ENCODE measurements around the gene BCHE. TPM values are rescaled to one million over a fixed set of nuclear protein-coding genes. Genes with fewer than 3 reads are reported as not detected.

Gene BCHE
- polyA plus RNA-seq, 3 donors = not detected

GRCh38 chr3:165778891-165779290 is 58.3 kb downstream of the BCHE start:
- no peak for DNase-seq
- Histone ChIP-seq H3K9ac (ENCODE audit: insufficient read depth, low read length, poor library complexity, severe bottlenecking) (no peak overlapping the region), H3K4me1 (ENCODE audit: control insufficient read depth in 1 of 2, insufficient read depth in 2 of 2, low read length in 2 of 2) (no peaks in the 10 kb centered on the region), H3K27me3 (ENCODE audit: control insufficient read depth in 2 of 2, insufficient read depth in 2 of 2, low read length in 2 of 2) (no peaks in the 10 kb centered on the region), H3K79me2 (ENCODE audit: insufficient read depth, low read length) (no peaks in the 10 kb centered on the region), H3K4me3 (replicated peaks in 1 of 3; ENCODE audit: low read depth in 2 of 3, low read length in 3 of 3) (no peak overlapping the region), H2AFZ (ENCODE audit: insufficient read depth, low read depth, low read length, poor library complexity, severe bottlenecking) (no peak overlapping the region), H3K27ac (ENCODE audit: low read depth in 1 of 2, low read length in 2 of 2) (no peak overlapping the region), H3K4me2 (replicated peaks; ENCODE audit: extremely low read depth, low read length, poor library complexity, severe bottlenecking) (no peak overlapping the region), H3K9me3 (replicated peaks in 1 of 2; ENCODE audit: control insufficient read depth in 1 of 2, insufficient read depth in 1 of 2, low read length in 2 of 2) (peaks cover 0 to 3% of the 10 kb centered on the region in 2 donors), H3K36me3 (replicated peaks in 1 of 2; ENCODE audit: control insufficient read depth in 1 of 2, insufficient read depth in 2 of 2, low read length in 2 of 2) (no peaks in the 10 kb centered on the region), H4K20me1 (ENCODE audit: insufficient read depth, low read length) (no peaks in the 10 kb centered on the region)
- Mint-ChIP-seq H3K27me3 (ENCODE audit: low read depth in 3 of 3) (no peaks in the 10 kb centered on the region), H3K36me3 (no peaks in the 10 kb centered on the region), H3K9me3 (peaks cover 0 to 7% (median 2%) of the 10 kb centered on the region in 7 donors), H3K4me3 (no peak overlapping the region), H3K27ac (no peak overlapping the region), H3K4me1 (no peaks in the 10 kb centered on the region)
- no CpG with 5 or more reads among the region's 2 CpGs for whole genome bisulfite sequencing (ENCODE audit: insufficient coverage)
- intact Hi-C loops (cut with micrococcal nuclease) = no loop called here
- TF ChIP-seq CTCF (IDR thresholded peaks at IDR 0.05) = no peak

- Mint-ChIP-seq H3K9me3 (peaks cover 0 to 7% (median 2%) of the 10 kb centered on the region in 7 donors), H3K27ac (no peak overlapping the region), H3K4me3 (no peak overlapping the region), H3K4me1 (no peaks in the 10 kb centered on the region), H3K36me3 (no peaks in the 10 kb centered on the region), H3K27me3 (ENCODE audit: low read depth in 3 of 3) (no peaks in the 10 kb centered on the region)
- Histone ChIP-seq H4K20me1 (ENCODE audit: insufficient read depth, low read length) (no peaks in the 10 kb centered on the region), H3K9me3 (replicated peaks in 1 of 2; ENCODE audit: control insufficient read depth in 1 of 2, insufficient read depth in 1 of 2, low read length in 2 of 2) (peaks cover 0 to 3% of the 10 kb centered on the region in 2 donors), H3K27me3 (ENCODE audit: control insufficient read depth in 2 of 2, insufficient read depth in 2 of 2, low read length in 2 of 2) (no peaks in the 10 kb centered on the region), H3K4me2 (replicated peaks; ENCODE audit: extremely low read depth, low read length, poor library complexity, severe bottlenecking) (no peak overlapping the region), H3K9ac (ENCODE audit: insufficient read depth, low read length, poor library complexity, severe bottlenecking) (no peak overlapping the region), H3K27ac (ENCODE audit: low read depth in 1 of 2, low read length in 2 of 2) (no peak overlapping the region), H3K4me1 (ENCODE audit: control insufficient read depth in 1 of 2, insufficient read depth in 2 of 2, low read length in 2 of 2) (no peaks in the 10 kb centered on the region), H2AFZ (ENCODE audit: insufficient read depth, low read depth, low read length, poor library complexity, severe bottlenecking) (no peak overlapping the region), H3K36me3 (replicated peaks in 1 of 2; ENCODE audit: control insufficient read depth in 1 of 2, insufficient read depth in 2 of 2, low read length in 2 of 2) (no peaks in the 10 kb centered on the region), H3K4me3 (replicated peaks in 1 of 3; ENCODE audit: low read depth in 2 of 3, low read length in 3 of 3) (no peak overlapping the region), H3K79me2 (ENCODE audit: insufficient read depth, low read length) (no peaks in the 10 kb centered on the region)
- intact Hi-C loops (cut with micrococcal nuclease) = no loop called here
- DNase-seq = no peak
- TF ChIP-seq CTCF (IDR thresholded peaks at IDR 0.05) = no peak
Measured at GRCh38 chr3:165778456-165778855, 58.8 kb downstream of the BCHE start.

All from CD14-positive monocyte (primary cell).